Measurements from ENCODE around the gene BCL2.

GRCh38 chr18:63368611-63369010, 49.0 kb upstream of the BCL2 start:
- TF ChIP-seq TOX (CRISPR knock-in tag; IDR thresholded peaks at IDR 0.05; ENCODE audit: borderline replicate concordance) (no peak), BACH2 (CRISPR knock-in tag; IDR thresholded peaks at IDR 0.05; ENCODE audit: borderline replicate concordance) (no peak), GLIS3 (CRISPR knock-in tag; IDR thresholded peaks at IDR 0.05) (no peak)

Data from SK-N-SH treated with all-trans-retinoic acid at 6 μM for 48 hours (cell line).